ENCODE measurements around the gene ANP32A.

Gene ANP32A

DNA sequence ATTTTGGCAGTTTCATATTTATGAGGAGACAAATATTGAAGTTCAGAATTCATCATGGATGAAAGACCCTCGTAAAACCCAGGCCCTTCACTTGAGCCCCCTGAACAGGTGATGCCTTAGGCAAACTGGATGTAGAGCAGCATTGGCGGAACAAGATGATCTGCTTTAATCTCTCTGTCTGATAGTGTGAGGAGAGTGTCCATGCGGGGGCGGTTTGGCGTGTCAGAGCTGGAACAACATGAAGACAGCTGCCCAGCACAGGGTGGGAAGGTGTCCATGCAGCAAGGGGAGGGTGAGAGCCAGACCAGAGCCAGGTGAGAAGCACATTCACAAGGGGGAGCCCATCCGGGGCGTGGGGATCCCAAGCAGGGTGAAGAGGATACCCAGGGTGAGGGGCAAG is 31.8 kb upstream of the ANP32A start:
- Histone ChIP-seq H3K9ac (ENCODE audit: low read depth, low read length) (no peak overlapping the region), H3K4me2 (ENCODE audit: insufficient read depth, low read length) (no peak overlapping the region), H3K4me3 (ENCODE audit: low read depth in 1 of 2, low read length in 2 of 2) (no peak overlapping the region), H4K20me1 (ENCODE audit: insufficient read depth, low read length) (no peaks in the 10 kb centered on the region), H3K4me1 (ENCODE audit: insufficient read depth, low read length) (no peaks in the 10 kb centered on the region), H2AFZ (ENCODE audit: low read depth, low read length) (no peak overlapping the region), H3K9me3 (ENCODE audit: insufficient read depth, low read length, severe bottlenecking) (peaks cover 4% of the 10 kb centered on the region), H3K27me3 (ENCODE audit: insufficient read depth, low read length, poor library complexity) (peaks cover 16% of the 10 kb centered on the region), H3K27ac (ENCODE audit: low read length) (no peak overlapping the region), H3K79me2 (ENCODE audit: insufficient read depth, low read length) (no peaks in the 10 kb centered on the region), H3K36me3 (ENCODE audit: insufficient read depth, low read length) (no peaks in the 10 kb centered on the region)
- ATAC-seq (ENCODE audit: insufficient read depth, low read depth) (no peak), DNase-seq (no peak)
- TF ChIP-seq CTCF (IDR thresholded peaks at IDR 0.05; ENCODE audit: borderline replicate concordance, extremely low read depth, low read length, poor library complexity, severe bottlenecking) (no peak), EZH2 (IDR thresholded peaks at IDR 0.05; ENCODE audit: borderline replicate concordance, low read depth, low read length, severe bottlenecking) (no peak)

DNA sequence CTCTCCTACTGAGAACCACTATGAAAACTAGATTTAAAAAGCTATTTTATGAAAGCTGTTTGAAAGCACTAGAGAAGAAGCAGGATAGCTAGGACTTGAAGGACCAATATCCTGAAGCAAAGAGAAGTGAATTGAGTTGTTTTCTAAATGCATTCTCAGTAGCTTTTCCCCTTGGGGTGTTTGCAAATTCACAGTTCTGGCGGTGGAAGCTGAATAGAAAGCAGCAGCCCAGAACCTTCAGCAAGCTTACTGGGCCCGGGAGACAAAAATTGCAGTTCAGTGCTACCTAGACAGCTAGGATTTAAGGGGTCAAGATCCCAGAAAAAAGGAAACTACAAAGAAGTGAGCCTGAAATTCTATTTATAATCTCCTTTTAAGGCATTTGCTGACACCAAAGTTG is 31.3 kb upstream of the ANP32A start:
- no peak overlapping the region for H3K27ac ChIP-seq (ENCODE audit: low read length)
- H3K27me3 ChIP-seq (ENCODE audit: insufficient read depth, low read length, poor library complexity) = peaks cover 16% of the 10 kb centered on the region
- no peak for TF ChIP-seq EZH2 (IDR thresholded peaks at IDR 0.05; ENCODE audit: borderline replicate concordance, low read depth, low read length, severe bottlenecking)
- no peak for TF ChIP-seq CTCF (IDR thresholded peaks at IDR 0.05; ENCODE audit: borderline replicate concordance, extremely low read depth, low read length, poor library complexity, severe bottlenecking)
- H3K79me2 ChIP-seq (ENCODE audit: insufficient read depth, low read length) = no peaks in the 10 kb centered on the region
- no peak overlapping the region for H2AFZ ChIP-seq (ENCODE audit: low read depth, low read length)
- H4K20me1 ChIP-seq (ENCODE audit: insufficient read depth, low read length) = no peaks in the 10 kb centered on the region
- no peaks in the 10 kb centered on the region for H3K4me1 ChIP-seq (ENCODE audit: insufficient read depth, low read length)
- DNase-seq (no peak), ATAC-seq (ENCODE audit: insufficient read depth, low read depth) (no peak)
- H3K4me3 ChIP-seq (ENCODE audit: low read depth in 1 of 2, low read length in 2 of 2) = no peak overlapping the region
- H3K9ac ChIP-seq (ENCODE audit: low read depth, low read length) = no peak overlapping the region
- no peaks in the 10 kb centered on the region for H3K36me3 ChIP-seq (ENCODE audit: insufficient read depth, low read length)
- no peak overlapping the region for H3K4me2 ChIP-seq (ENCODE audit: insufficient read depth, low read length)
- H3K9me3 ChIP-seq (ENCODE audit: insufficient read depth, low read length, severe bottlenecking) = no peaks in the 10 kb centered on the region

DNA sequence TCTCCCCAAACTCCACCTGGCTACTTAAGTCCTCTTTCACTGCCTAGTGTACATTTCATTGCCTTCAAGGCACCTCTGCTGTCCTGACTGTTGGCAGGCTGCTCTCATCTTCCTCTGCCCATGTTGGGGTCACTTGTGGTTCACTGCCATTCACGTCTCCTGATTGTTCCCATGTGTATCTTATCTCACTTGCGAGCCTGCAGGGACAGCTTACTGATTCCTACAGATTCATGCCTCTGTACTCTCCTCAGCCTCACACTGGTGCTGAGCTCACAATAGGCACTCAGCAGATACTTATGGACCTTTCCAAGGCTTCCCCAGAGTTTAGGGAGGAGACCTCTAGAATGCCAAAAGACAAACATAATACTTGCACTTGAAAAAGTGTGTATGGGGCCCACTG is 28.8 kb upstream of the ANP32A start:
- H3K4me1 ChIP-seq (ENCODE audit: insufficient read depth, low read length) = no peaks in the 10 kb centered on the region
- H3K4me3 ChIP-seq (ENCODE audit: low read depth in 1 of 2, low read length in 2 of 2) = no peak overlapping the region
- no peak overlapping the region for H3K9ac ChIP-seq (ENCODE audit: low read depth, low read length)
- peaks cover 14% of the 10 kb centered on the region for H3K27me3 ChIP-seq (ENCODE audit: insufficient read depth, low read length, poor library complexity)
- ATAC-seq (ENCODE audit: insufficient read depth, low read depth) = no peak
- no peaks in the 10 kb centered on the region for H3K79me2 ChIP-seq (ENCODE audit: insufficient read depth, low read length)
- DNase-seq = no peak
- TF ChIP-seq EZH2 (IDR thresholded peaks at IDR 0.05; ENCODE audit: borderline replicate concordance, low read depth, low read length, severe bottlenecking) (no peak), CTCF (IDR thresholded peaks at IDR 0.05; ENCODE audit: borderline replicate concordance, extremely low read depth, low read length, poor library complexity, severe bottlenecking) (no peak)
- no peaks in the 10 kb centered on the region for H4K20me1 ChIP-seq (ENCODE audit: insufficient read depth, low read length)
- H3K36me3 ChIP-seq (ENCODE audit: insufficient read depth, low read length) = no peaks in the 10 kb centered on the region
- H2AFZ ChIP-seq (ENCODE audit: low read depth, low read length) = no peak overlapping the region
- H3K9me3 ChIP-seq (ENCODE audit: insufficient read depth, low read length, severe bottlenecking) = no peaks in the 10 kb centered on the region
- no peak overlapping the region for H3K4me2 ChIP-seq (ENCODE audit: insufficient read depth, low read length)
- H3K27ac ChIP-seq (ENCODE audit: low read length) = no peak overlapping the region

DNA sequence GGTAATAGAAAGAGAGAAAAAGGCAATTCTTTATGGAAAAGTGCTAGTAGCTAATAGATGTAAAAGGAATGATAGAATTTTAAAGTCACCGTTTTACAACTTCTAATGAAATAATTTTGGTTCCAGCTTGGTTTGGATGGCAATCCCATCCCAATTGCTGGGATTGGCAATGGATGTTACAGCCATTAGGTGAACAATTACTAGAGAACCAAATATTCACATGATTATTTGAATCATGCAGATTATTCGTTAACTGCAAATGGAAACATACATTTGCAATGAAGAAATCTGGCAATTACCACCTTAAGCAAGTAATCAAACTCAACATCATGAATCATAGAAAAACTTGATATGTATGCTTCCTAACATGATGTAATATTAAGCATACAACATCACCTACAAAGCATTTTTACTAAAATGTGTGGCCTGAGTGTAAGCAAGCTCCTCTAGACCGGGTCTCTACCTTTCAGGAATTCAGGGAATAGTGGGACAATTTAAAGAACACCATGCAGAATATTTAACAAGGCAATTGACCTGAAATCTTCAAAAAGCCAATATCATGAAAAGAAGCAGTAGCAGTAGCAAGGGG is 26.2 kb upstream of the ANP32A start:
- H4K20me1 ChIP-seq (ENCODE audit: insufficient read depth, low read length) = no peaks in the 10 kb centered on the region
- H3K27me3 ChIP-seq (ENCODE audit: insufficient read depth, low read length, poor library complexity) = peaks cover 24% of the 10 kb centered on the region
- DNase-seq (no peak), ATAC-seq (ENCODE audit: insufficient read depth, low read depth) (no peak)
- H3K9ac ChIP-seq (ENCODE audit: low read depth, low read length) = no peak overlapping the region
- H2AFZ ChIP-seq (ENCODE audit: low read depth, low read length) = no peak overlapping the region
- H3K36me3 ChIP-seq (ENCODE audit: insufficient read depth, low read length) = no peaks in the 10 kb centered on the region
- no peaks in the 10 kb centered on the region for H3K9me3 ChIP-seq (ENCODE audit: insufficient read depth, low read length, severe bottlenecking)
- no peaks in the 10 kb centered on the region for H3K4me1 ChIP-seq (ENCODE audit: insufficient read depth, low read length)
- no peaks in the 10 kb centered on the region for H3K79me2 ChIP-seq (ENCODE audit: insufficient read depth, low read length)
- no peak overlapping the region for H3K4me3 ChIP-seq (ENCODE audit: low read depth in 1 of 2, low read length in 2 of 2)
- no peak overlapping the region for H3K27ac ChIP-seq (ENCODE audit: low read length)
- H3K4me2 ChIP-seq (ENCODE audit: insufficient read depth, low read length) = no peak overlapping the region
- TF ChIP-seq CTCF (IDR thresholded peaks at IDR 0.05; ENCODE audit: borderline replicate concordance, extremely low read depth, low read length, poor library complexity, severe bottlenecking) (no peak), EZH2 (IDR thresholded peaks at IDR 0.05; ENCODE audit: borderline replicate concordance, low read depth, low read length, severe bottlenecking) (no peak)

Data from DND-41 (cell line).